D341Med (cell line): ENCODE measurements around the gene CNPY2.
"Not testable (repeated sequence)": the region's sequence is repeated elsewhere in the genome, so short reads cannot be mapped to it uniquely, and the experiment has no call there.

Experiments used
- DNase-seq: peaks from one replicate; pipeline ENCODE4 v3.0.0; 2012; ENCODE audit warnings: low spot score

The CNPY2 gene

DNA sequence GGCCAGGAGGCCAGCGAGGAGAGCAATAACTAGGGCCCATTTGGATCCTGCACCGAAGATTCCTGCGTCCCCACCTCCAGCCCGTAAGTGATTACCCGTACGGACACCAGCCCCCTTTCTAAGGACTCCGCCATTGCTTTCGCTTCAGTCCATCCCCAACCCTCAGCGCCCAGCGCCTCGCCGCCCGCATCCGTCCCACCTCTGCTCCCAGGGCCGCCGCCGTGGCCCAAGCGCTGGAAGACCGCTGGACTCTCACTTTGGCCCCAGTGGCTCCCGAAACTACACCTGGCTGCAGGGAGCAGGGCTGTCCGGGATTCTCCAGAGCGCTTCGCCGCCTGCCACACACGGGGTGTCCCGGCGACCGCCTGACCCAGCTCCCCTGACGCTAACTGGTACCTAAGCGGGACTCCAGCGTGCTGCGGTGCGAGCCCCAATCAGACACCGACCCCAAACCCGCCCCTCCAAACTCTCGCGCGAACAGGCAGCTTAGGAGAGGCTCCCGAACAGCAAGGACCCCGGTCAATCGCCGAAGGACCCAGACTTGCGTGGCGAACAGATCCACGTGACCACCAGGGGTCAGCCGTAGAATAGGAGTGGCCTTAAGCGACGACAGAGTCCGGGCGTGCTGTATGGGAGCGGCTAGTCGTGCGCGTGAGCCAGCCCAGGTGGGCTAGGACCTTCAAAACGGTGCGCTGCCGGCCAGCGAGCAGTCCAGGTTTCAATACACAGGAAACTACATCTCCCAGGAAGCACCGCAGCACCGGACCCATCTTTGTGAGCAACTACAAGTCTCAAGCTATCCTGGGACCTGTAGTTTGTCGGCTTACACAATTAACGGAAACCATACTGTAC lies at the start of gene CNPY2:
Gene CNPY2, minus strand, starts transcription at position 367 of the 852 bp plus-strand sequence. CDS start 771 bp downstream, outside the sequence.
- peak; percentile 96 for DNase-seq

DNA sequence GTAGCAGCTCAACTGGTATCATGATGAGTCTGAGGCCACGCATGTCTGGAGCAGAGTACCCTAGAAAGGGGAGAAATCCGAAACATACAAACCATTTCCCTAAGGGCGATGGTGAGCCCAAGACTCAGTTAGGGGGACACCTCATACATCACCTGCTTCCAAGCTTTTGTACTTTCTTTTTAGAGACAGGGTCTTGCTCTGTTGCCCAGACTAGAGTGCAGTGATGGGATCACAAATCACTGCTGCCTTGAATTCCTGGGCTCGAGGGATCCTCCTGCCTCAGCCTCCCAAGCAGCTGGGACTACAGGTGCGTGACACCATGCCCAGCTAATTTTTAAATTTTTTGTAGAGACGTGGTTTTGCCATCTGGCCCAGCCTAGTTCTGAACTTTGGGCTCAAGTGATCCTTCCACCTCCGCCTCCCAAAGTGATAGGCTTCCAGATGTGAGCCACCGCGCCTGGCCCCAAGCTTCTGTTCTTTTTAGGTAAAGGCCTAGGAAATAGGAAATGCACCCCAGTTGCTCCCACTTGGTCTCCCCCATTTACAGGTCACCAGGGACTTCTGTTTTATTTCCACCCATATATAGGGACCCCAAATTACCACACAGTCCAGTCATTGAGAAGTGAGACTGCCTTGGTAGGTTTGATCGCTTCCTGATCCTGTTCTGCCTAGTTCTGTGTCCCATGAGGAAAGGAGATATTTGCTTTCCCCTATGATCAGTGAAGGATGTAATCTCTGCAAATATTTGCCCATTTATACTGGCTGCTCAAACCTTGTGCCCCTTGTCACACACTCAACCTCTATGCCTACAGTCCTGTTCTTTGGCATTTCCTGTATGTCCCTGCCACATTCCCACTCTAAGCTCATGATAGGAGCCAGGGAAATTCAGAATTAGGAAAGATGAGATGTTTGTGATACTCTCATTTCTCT lies 46.6 kb upstream of the CNPY2 start, which contains the start of gene APOF:
Gene APOF, minus strand, starts transcription at position 728 of the 930 bp plus-strand sequence. Its CDS starts 112 bp downstream, at position 616.
- DNase-seq, result no peak

DNA sequence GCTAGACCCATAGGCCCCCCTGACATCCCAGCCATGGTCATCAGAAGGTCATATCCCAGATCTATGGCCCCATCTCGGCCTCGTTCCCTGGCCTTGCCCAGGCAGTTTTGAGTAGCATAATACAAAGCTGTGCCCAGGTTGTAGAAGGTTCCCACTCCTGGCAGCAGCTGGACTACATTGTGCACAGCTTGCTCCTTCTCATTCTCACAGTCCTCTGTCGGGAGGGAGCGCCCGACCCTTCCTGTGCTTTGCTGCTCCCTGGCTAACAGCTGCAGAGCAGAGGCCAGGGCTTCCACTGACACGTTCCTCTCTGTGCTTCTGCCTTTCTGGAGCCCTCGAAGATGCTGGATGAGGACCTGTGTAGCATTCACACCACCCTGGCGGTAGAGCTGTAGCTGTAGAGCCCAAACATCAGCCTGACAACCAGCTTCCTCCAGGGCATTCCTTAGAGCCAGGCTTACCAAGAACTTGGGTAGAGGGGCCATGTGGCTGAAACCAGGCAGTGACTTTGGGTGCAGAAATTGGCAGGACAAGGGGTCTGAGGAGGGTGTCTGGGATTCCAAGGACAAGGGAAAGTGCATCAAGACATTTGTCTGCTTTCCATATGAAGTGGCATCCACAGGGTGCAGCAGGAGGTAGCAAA lies 45.8 kb upstream of the CNPY2 start:
- DNase-seq, result no peak

- DNase-seq, result peak; percentile 97
Observed at GRCh38 chr12:56359851-56360767, 44.3 kb upstream of the CNPY2 start, which contains the start of gene STAT2. STAT2 (minus strand) TSS chr12:56360107; CDS start chr12:56356571, 3,536 bp downstream.

- no peak for DNase-seq
Observed at GRCh38 chr12:56358836-56359532, 43.2 kb upstream of the CNPY2 start.

GRCh38 chr12:56351325-56351724 lies 35.5 kb upstream of the CNPY2 start:
- DNase-seq, result no peak

DNA sequence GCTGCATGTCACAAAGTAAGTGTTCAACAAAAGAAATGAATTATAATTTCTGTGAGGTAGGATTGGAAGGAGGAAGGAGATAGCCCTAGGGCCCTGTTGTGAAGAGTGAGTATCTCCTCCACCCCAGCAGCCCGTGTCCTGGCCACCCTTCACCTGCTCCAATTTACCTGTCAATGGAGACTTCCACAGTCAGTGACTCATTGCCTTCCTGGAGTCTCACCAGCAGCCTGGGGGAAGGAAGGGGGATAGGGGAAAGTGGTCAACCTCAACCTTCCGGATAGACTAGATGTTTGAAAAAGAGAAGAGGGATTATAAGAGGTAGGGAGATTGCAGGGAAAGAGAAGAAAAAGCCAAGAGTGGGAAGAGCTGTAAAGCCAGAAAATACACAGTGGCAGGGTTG lies 34.9 kb upstream of the CNPY2 start:
- DNase-seq, result no peak

GRCh38 chr12:56348776-56349175 lies 33.0 kb upstream of the CNPY2 start:
- DNase-seq, result no peak

DNA sequence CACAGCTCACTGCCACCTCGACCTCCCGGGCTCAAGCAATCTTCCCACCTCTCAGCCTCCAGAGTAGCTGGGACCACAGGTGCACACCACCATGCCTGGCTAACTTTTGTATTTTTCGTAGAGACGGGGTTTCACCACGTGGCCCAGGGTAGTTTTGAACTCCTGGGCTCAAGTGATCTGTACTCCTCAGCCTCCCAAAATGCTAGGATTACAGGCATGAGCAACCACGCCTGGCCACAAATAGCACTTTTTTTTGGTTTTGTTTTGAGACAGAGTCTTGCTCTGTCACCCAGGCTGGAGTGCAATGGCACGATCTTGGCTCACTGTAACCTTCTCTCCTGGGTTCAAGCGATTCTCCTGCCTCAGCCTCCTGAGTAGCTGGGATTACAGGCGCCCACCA lies 31.5 kb upstream of the CNPY2 start:
- not testable (repeated sequence) for DNase-seq

- DNase-seq, result no peak
Observed at GRCh38 chr12:56346675-56347074, 30.9 kb upstream of the CNPY2 start.

GRCh38 chr12:56342290-56342689 lies 26.5 kb upstream of the CNPY2 start:
- not testable (repeated sequence) for DNase-seq

DNA sequence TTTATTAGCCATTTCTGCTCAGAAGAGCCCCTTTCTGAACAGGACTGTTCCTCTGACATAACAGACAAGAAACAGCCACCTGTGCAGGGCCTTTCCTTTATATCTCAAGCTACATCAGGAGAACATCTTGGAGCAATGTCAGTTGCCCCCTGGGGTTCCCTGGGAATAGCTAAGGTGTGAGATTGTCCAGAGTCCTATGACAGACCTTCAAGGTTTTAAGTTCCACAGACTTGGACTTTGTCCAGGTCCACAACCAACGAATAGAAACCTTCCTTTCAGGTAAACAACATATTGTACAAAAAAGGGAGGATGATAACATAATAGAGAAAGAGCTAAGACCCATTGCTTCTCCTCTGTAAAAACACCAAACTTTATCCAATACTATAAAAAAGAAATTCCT lies 25.8 kb upstream of the CNPY2 start:
- no peak for DNase-seq

GRCh38 chr12:56339158-56339422 lies 23.3 kb upstream of the CNPY2 start:
- DNase-seq, result no peak

DNA sequence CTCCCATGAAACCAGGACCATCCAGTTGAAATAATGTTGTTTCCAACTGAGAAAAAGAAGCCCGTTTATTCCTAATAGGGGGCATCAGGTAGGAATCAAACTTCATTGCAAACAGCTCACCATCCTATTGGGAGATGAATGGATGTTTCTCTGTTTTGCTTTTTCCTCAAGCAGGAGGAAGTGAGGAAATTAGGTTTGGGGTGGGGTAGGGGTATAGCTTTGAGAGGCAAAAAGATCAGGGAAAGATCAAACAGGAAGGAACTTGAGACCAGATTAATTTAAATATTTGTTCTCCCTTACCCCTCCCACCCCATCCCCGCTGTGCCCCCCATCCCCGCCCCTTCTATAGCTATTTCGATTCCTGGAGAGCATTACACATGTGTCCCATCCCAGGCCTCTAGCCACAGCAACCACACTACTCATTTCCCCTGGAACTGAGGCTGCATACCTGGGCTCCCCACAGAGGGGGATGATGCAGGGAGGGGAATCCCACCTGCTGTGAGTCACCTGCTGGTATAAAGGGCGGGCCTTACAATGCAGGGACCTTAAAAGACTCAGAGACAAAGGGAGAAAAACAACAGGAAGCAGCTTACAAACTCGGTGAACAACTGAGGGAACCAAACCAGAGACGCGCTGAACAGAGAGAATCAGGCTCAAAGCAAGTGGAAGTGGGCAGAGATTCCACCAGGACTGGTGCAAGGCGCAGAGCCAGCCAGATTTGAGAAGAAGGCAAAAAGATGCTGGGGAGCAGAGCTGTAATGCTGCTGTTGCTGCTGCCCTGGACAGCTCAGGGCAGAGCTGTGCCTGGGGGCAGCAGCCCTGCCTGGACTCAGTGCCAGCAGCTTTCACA lies 22.7 kb upstream of the CNPY2 start, which contains the start of gene IL23A:
Gene IL23A, plus strand, starts transcription at position 577 of the 850 bp plus-strand sequence. Its CDS starts 161 bp downstream, at position 738.
- no peak for DNase-seq

- DNase-seq, result no peak
Observed at GRCh38 chr12:56337753-56338251, 22.0 kb upstream of the CNPY2 start.

- no peak for DNase-seq
Observed at GRCh38 chr12:56336361-56337167, 20.8 kb upstream of the CNPY2 start.

- DNase-seq, result not testable (repeated sequence)
Observed at GRCh38 chr12:56335527-56335926, 19.7 kb upstream of the CNPY2 start.

- DNase-seq, result no peak
Observed at GRCh38 chr12:56334490-56334793, 18.7 kb upstream of the CNPY2 start.
